HG02870 (cell line): ENCODE data around the gene GNA12.
A peak's percentile ranks its signal among the peaks of the same experiment; 100 is the strongest.
"Not testable (repeated sequence)": the region's sequence is repeated elsewhere in the genome, so short reads cannot be mapped to it uniquely, and the experiment has no call there.

Experiments
- ATAC-seq: cut with Tn5 transposase; IDR thresholded peaks from one replicate; pipeline ENCODE4 v1.9.1; 2021; ENCODE audit warnings: mild to moderate bottlenecking, moderate library complexity; ENCODE audit not compliant: unreplicated experiment

Gene GNA12

GRCh38 chr7:2864999-2865670 is 21.0 kb upstream of the GNA12 start:
- no peak for ATAC-seq

- no peak for ATAC-seq
These were observed 20.3 kb upstream of the GNA12 start for GRCh38 chr7:2864204-2864985.

GRCh38 chr7:2863461-2864066 is 19.5 kb upstream of the GNA12 start:
- peak; percentile 96 for ATAC-seq

- ATAC-seq = no peak
These were observed 18.8 kb upstream of the GNA12 start for GRCh38 chr7:2862831-2863361.

- no peak for ATAC-seq
These were observed 17.4 kb upstream of the GNA12 start for GRCh38 chr7:2861509-2861908.

- ATAC-seq = no peak
These were observed 16.6 kb upstream of the GNA12 start for GRCh38 chr7:2860627-2861133.

- no peak for ATAC-seq
These were observed 15.8 kb upstream of the GNA12 start for GRCh38 chr7:2859952-2860351.

- no peak for ATAC-seq
These were observed 14.5 kb upstream of the GNA12 start for GRCh38 chr7:2858621-2859020.

- ATAC-seq = no peak
These were observed 12.5 kb upstream of the GNA12 start for GRCh38 chr7:2856388-2857169.

- ATAC-seq = no peak
These were observed 11.3 kb upstream of the GNA12 start for GRCh38 chr7:2855386-2855785.

GRCh38 chr7:2853552-2853951 is 9.4 kb upstream of the GNA12 start:
- not testable (repeated sequence) for ATAC-seq

- no peak for ATAC-seq
These were observed 9.0 kb upstream of the GNA12 start for GRCh38 chr7:2853147-2853546.

GRCh38 chr7:2851497-2851896 is 7.4 kb upstream of the GNA12 start:
- ATAC-seq = peak; percentile 81

GRCh38 chr7:2849941-2850766 is 6.0 kb upstream of the GNA12 start:
- ATAC-seq = no peak

GRCh38 chr7:2845034-2845592 is 1.0 kb upstream of the GNA12 start:
- ATAC-seq = no peak

GRCh38 chr7:2843711-2844152 is 376 bp downstream of the GNA12 start:
- peak; percentile 23 for ATAC-seq

GRCh38 chr7:2843191-2843685 is 870 bp downstream of the GNA12 start:
- ATAC-seq = no peak

GRCh38 chr7:2841907-2842306 is 2.2 kb downstream of the GNA12 start:
- no peak for ATAC-seq

- no peak for ATAC-seq
These were observed 3.6 kb downstream of the GNA12 start for GRCh38 chr7:2840458-2840857.
